H7 (cell line): ENCODE measurements around the gene ZC3H12C. TPM values are rescaled to one million over a fixed set of nuclear protein-coding genes. Genes with fewer than 3 reads are reported as not detected.

Source experiments
- DNase-seq: peaks from one replicate; pipeline ENCODE4 v3.0.0; 2012
- H3K27me3 ChIP-seq: 2 replicates; pipeline ENCODE4 v1.6.0; 2011; ENCODE audit warnings: mild to moderate bottlenecking, low read length; ENCODE audit not compliant: control insufficient read depth, insufficient read depth
- H3K36me3 ChIP-seq: replicated peaks from 2 replicates; pipeline ENCODE4 v1.5.1; 2011; ENCODE audit warnings: low read length; ENCODE audit not compliant: control insufficient read depth, insufficient read depth
- H3K4me3 ChIP-seq: 2 replicates; pipeline ENCODE4 v1.5.1; 2011; ENCODE audit warnings: low read depth, mild to moderate bottlenecking, control low read depth, low read length, moderate library complexity; ENCODE audit not compliant: insufficient read depth
- total RNA-seq: library from RNA; depleted of rRNA; stranded (reverse); fragments of >200 nt; shearing (Covaris generic); gene quantifications from 2 replicates; pipeline ENCODE4 v1.2.3, GENCODE V29; 2014

The ZC3H12C gene
- total RNA-seq, 1 experiment from 2014 or later, result 0.69 TPM

DNA sequence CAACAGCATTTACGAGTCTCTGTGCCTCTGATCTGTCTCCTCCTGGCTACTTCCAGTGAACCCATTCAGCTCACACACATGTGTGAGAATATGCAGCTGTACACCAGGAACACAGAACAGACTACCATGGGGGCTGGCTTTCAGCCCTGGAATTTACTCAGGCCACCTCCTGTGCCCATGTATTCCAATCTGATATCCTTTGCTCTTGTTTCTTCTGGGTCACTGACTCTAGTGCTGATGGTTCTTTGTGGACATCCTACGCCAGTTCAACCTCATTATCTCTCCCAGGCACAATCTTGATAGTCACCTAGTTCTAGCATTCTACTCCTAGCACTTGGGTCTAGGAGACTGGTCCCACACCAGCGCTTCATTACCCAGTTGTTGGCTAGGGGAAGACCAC is 23.0 kb upstream of the ZC3H12C start:
- no peak for DNase-seq
- Histone ChIP-seq H3K36me3 (no peaks in the 10 kb centered on the region), H3K4me3 (no peak overlapping the region), H3K27me3 (no peaks in the 10 kb centered on the region)

DNA sequence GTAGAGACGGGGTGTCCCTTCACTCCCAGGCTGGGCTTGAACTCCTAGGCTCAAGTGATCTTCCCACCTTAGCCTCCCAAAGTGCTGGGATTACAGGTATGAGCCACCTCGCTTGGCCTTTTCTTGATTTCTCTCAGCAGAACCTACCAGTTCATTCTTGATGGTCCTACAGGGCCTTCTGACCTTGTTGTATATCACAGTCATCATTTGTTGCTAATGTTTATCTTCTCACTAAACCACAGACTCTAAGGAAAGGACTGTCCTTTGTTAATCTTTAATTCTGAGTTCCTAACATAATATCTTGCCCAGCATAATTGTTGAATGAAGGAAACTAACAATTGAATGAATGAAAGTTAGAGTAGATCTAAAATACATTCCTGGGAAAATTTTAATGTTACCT is 22.0 kb upstream of the ZC3H12C start:
- Histone ChIP-seq H3K27me3 (no peaks in the 10 kb centered on the region), H3K36me3 (no peaks in the 10 kb centered on the region), H3K4me3 (no peak overlapping the region)
- DNase-seq, result no peak

DNA sequence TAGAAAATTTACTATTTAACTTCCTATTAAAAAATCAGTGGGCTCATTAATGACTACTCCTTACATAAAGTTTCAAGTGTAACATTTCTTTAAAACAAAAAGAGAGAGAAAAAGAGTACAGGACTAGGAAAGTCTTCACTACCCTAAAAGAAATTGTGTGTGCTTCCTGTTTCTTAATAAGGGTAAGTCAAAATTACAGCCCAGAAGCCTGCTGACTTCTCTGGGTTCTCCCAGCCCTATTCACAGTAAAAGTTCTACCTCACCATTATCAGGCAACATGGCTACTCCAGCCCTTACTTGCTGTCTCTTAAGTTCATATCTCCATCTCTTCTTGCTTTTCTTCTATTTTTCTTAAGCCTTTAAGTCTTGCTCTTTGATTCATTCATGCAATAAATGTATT is 20.3 kb upstream of the ZC3H12C start:
- DNase-seq, result no peak
- Histone ChIP-seq H3K4me3 (no peak overlapping the region), H3K36me3 (no peaks in the 10 kb centered on the region), H3K27me3 (no peaks in the 10 kb centered on the region)

DNA sequence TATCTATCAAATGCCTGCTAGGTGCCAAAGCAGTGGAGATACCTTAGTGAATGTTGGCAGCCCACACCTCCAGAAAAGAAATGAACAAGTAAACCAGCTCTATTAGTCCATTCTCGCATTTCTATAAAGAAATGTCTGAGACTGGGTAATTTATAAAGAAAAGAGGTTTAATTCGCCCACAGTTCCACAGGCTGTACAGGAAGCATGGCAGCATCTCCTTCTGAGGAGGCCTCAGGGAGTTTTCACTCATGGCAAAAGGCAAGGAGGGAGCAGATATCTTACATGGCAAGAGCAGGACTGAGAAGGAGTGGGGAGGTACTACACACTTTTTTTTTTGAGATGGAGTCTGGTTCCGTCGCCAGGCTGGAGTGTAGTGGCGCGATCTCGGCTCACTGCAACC is 18.7 kb upstream of the ZC3H12C start:
- no peak for DNase-seq
- H3K4me3 ChIP-seq, result no peak overlapping the region
- H3K27me3 ChIP-seq, result no peaks in the 10 kb centered on the region
- no peaks in the 10 kb centered on the region for H3K36me3 ChIP-seq

DNA sequence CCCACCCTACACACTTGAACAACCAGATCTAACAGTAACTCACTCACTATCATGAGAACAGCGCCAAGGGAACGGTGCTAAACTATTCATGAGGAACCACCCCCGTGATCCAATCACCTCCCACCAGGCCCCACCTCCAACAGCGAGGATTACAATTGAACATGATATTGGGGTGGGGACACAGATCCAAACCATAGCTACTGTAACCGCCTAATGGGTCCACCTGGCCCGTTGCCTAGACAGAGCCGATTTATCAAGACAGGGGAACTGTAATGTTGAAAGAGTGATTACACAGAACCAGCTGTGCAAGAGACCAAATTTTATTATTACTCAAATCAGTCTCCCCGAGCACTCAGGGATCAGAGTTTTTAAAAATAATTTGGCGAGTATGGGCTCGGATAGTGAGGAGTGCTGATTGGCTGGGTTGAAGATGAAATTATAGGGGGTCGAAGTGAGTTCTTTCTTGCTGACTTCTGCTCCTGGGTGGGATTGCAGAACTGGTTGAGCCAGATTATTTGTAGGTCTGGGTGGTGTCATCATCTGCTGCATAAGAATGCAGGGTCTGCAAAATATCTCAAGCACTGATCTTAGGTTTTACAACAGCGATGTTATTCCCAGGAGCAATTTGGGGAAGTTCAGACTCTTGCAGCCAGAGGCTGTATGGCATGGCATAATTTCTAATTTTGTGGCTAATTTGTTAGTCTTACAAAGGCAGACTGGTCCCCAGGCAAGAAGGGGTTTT is 17.9 kb upstream of the ZC3H12C start:
- H3K36me3 ChIP-seq, result no peaks in the 10 kb centered on the region
- no peaks in the 10 kb centered on the region for H3K27me3 ChIP-seq
- no peak overlapping the region for H3K4me3 ChIP-seq
- DNase-seq, result no peak

DNA sequence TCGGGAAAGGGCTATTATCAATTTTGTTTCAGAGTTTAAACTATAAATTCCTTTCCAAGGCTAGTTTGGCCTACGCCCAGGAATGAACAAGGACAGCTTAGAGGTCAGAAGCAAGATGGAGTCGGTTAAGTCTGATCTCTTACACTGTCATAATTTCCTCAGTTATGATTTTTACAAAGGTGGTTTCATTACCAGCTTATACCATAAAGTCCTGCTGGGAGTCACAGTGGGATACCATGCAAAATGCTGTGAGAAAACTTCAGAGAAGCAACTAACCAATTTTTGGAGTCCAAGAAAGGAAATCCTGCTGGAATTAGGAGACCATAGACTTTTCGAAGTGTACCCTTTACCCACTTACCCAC is 17.4 kb upstream of the ZC3H12C start:
- Histone ChIP-seq H3K27me3 (no peaks in the 10 kb centered on the region), H3K4me3 (no peak overlapping the region), H3K36me3 (no peaks in the 10 kb centered on the region)
- DNase-seq, result no peak

DNA sequence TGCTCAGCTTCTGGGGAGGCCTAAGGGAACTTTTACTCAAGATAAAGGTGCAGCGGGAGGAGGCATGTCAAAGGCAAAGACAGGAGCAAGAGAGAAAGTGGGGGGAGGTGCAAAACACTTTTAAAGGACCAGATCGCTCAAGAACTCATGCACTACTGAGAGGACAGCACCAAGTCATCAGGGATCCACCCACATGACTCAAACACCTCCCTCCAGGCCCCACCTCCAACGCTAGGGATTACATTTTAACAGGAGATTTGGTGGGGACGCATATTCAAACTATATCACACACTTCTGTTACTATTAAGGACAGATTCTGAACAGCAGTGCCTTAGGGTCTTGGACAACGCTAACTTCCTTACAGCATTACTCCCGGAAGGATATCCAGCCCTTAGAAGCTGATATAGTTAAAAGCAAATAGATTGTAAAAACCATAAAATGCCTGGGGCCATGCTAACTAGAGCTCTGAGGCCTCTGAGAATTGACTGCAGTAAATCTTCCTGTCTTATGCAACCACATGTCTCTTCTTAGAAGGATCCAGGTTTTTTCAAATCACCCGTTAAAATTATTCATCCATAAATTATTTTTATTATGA is 16.7 kb upstream of the ZC3H12C start:
- Histone ChIP-seq H3K4me3 (no peak overlapping the region), H3K27me3 (no peaks in the 10 kb centered on the region), H3K36me3 (no peaks in the 10 kb centered on the region)
- no peak for DNase-seq

DNA sequence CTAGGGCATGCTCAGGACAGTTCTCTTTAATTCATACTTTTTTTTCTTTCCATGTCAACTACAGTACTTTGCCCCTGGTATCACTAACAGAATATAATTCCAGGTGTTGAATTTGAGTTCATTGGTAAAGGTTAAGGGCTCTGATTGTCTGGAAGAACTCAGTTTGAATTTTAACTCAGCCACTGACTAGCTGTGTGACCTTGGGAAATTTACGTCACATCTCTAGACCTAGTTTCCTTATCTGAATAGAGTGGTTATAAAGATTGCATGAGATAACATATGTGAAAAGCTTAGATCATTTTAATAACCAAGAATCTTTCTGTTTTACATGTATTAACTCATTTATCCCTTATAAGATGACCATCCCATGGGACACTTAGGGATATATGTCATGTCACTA is 15.8 kb upstream of the ZC3H12C start:
- no peak for DNase-seq
- H3K4me3 ChIP-seq, result no peak overlapping the region
- no peaks in the 10 kb centered on the region for H3K27me3 ChIP-seq
- H3K36me3 ChIP-seq, result no peaks in the 10 kb centered on the region

DNA sequence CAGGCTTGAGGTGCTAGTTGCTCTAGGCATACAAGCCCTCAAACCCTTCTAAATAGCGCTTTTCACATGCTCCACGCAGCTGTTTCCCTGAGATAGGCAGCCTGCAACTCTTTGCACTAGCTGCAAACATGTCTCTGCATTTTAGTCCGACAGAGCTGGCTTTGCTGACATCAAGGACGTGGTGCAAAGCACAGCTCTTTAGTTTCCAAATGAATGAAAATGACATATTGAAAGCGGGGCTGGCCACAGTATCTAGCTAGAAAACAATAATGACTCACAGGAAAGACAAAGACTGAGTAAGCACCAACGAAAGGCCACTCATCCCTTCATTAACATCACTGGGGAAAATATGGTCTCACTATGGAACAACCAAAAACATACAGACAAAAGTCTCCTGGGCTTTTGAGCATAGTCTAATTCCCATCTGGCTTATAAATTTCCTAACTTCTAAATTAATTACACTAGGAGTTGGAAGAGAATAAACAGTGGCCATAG is 15.3 kb upstream of the ZC3H12C start:
- H3K4me3 ChIP-seq, result no peak overlapping the region
- no peak for DNase-seq
- H3K27me3 ChIP-seq, result no peaks in the 10 kb centered on the region
- H3K36me3 ChIP-seq, result no peaks in the 10 kb centered on the region

DNA sequence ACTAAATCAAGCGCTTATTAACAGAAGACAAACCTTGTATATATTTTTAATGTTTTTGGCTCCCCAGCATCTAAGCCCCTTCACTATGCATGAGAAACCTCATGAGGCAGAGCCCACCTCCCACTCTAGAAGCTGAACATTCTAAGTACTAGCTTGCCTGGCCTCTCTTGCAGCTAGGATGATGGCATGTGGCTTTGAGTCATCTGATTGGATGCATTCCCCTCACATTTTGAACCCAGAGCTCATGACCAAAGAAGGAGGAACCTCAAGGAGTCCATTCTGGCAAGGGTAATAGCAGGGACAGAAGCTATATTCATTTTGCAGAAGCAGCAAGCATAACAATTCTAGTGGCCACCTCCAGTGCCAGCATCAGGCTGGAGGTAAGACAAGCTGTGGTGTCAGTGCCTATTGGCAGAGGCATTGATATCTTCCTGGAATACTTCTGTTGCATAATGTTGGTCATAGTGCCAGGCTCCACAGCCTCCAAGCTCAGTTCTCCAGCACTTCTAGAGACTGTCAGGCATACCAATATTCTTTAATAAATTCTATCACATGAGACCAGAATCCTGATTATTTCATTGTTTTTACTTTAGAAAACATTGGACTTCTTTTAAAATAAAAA is 14.2 kb upstream of the ZC3H12C start:
- H3K36me3 ChIP-seq, result no peaks in the 10 kb centered on the region
- H3K27me3 ChIP-seq, result no peaks in the 10 kb centered on the region
- DNase-seq, result no peak
- H3K4me3 ChIP-seq, result no peak overlapping the region

DNA sequence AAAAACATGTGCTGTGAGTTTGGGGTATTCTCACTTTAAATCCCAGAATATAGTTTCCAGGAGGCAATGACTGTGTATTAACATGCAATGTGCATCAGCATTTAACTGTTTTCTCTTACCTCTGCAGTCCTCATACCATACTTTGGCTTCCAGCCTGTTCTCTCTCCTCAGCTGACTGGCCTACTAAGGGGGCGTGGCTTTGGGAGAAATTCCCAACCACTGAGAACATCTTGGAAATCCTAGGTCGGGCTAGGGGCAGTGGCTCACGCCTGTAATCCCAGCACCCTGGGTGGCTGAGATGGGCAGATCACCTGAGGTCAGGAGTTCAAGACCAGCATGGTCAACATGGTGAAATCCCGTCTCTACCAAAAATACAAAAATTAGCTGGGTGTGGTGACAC is 13.5 kb upstream of the ZC3H12C start:
- H3K27me3 ChIP-seq, result no peaks in the 10 kb centered on the region
- no peak for DNase-seq
- H3K4me3 ChIP-seq, result no peak overlapping the region
- H3K36me3 ChIP-seq, result no peaks in the 10 kb centered on the region

DNA sequence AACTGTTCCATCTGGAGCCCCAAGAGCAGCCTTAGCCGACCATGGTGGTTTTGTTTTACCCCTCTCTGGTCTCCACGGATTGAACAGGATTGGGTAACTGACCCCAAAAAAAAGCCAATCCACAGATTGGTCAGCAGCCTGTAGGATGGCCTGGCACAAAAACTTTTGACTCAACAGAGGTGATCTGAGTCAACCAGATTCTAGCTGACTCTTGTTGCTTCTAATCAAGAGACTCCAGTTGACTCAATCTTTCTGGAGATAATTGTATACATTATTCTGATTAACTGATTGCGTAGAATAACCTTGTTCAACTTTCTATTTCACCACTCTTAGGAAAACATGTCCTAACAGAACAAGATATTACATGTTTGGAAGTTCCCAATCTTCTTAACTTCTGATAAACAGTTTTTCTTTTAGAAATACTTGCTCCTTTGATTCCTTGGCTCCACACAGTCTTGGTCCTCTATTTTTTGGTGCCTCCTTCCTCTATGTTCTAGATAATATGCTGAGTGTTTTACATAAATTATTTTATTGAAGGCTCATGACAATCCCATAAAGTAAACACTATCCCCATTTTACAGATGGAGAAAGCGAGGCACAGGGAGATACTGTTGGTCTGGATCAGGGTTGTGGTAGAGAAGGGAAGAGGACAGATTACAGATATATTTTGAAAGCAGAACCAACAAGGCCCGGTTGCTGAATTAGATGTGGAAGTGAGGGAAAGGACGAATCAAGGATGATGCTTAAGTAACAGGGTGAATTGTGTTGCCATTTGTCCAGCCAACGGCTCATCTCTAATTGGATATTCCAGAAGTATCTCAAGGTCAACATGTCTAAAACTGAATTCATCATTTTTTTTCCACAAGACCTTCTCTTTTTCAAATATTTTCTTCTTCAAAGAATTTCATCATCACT is 11.5 kb upstream of the ZC3H12C start:
- Histone ChIP-seq H3K27me3 (no peaks in the 10 kb centered on the region), H3K36me3 (no peaks in the 10 kb centered on the region), H3K4me3 (no peak overlapping the region)
- DNase-seq, result no peak

DNA sequence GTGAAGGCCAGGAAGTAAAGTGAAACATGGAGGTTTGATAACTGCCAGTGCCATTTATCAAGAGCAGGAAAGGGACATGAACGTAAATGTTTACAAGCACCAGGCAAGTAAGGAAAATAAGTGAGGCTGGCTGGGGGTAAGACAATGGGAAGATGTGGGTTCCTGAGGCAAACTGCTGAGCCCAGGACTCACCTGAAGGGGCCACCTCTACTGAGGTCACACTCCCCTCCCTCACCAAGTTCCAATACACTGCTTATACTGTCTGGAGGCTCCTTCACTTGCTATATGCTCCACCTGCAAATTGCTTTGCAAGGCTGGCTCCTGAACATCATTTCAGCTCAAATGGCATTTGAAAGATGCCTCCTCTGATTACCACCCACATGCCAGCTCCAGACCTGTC is 10.3 kb upstream of the ZC3H12C start:
- Histone ChIP-seq H3K4me3 (no peak overlapping the region), H3K36me3 (no peaks in the 10 kb centered on the region), H3K27me3 (no peaks in the 10 kb centered on the region)

DNA sequence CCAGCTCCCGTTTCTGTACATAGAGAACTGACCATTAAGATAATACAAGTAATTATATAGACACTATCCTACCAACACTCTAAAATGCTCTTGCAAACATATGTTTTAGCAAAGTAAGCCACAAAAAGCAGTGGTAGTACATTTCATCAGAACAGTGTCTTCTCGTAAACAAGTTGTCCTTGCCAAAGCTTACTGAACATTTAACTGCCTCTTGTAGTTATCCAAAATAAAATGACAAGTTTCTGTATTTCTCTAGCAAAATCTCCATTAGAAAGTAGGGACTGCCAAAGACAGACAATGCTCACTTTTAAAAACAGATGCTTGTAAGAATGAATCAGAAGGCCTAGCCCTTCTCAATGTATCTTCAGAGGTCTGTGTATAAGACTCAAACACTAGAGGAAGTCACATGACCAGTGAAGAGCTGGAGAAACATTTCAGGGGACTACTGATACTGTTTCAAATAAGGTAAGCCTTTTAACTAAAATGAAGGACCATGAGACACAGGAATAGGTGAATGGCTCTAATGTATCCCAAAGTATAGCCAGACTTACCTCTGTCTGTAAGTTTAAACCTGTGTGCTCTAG is 7.8 kb upstream of the ZC3H12C start:
- DNase-seq, result no peak
- Histone ChIP-seq H3K27me3 (no peaks in the 10 kb centered on the region), H3K36me3 (no peaks in the 10 kb centered on the region), H3K4me3 (no peak overlapping the region)

More for the DNA sequence above, 10.3 kb upstream of the ZC3H12C start:
- no peak for DNase-seq
